Erythroblast (primary cell): Measurements from ENCODE around the gene BCDIN3D.

ENCODE experiments used
- GATA1 ChIP-seq: IDR thresholded peaks from 2 replicates; pipeline ENCODE4 v1.6.1; 2011; ENCODE audit warnings: low read depth, mild to moderate bottlenecking, control low read depth, low read length, moderate library complexity
- POLR2A ChIP-seq: IDR thresholded peaks from 2 replicates; pipeline ENCODE4 v1.6.1; 2011; ENCODE audit warnings: mild to moderate bottlenecking, low read length

DNA sequence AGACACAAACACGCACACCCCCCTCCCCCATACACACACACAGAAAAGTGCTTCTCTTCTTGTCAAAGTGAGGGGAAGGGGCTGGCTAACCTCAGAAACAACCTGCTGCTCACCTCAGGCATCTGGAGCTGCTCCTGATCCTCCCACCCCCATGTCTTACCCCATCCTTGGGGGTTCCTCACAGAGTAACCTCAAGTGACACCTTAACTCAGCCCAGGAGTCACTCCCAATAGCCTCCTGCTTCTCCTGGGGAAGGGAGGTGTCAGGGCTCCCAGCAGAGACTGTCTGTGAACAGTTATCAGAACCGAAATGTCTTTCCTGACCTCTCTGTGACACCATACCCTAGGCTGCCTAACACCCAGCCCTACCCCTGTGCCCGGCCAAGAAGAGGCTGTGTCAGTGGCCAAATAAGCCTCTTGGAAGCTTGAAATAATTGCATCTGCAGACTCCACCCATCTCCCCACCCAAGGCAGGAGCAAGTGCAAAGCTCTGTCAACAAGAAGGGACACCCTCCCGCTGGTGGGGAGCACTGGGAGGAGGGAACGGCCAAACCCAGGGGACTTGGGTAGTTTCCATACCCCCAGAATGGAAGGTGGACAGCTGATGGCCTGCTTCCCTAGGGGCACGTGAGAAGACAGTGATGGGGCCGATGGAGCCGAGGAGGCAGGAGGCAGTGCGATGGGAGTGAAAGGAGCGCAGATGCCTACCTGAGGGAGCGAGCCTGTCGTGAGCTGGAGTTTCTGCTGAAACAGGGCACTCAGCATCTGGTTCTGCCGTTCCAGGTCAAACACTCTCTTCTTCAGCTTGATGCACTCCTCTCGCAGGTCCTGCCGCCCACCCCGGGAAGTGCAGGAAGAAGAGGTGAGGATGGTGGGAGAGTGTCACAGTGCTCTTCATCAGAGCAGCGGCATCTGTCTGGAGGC is 41.5 kb downstream of the BCDIN3D start:
- TF ChIP-seq POLR2A (no peak), GATA1 (no peak)
